ENCODE results near the gene TMEM52. TPM values are rescaled to one million over a fixed set of nuclear protein-coding genes. Genes with fewer than 3 reads are reported as not detected.

The TMEM52 gene
- polyA plus RNA-seq, 1 donor from 2014 or later: 0.89 TPM

DNA sequence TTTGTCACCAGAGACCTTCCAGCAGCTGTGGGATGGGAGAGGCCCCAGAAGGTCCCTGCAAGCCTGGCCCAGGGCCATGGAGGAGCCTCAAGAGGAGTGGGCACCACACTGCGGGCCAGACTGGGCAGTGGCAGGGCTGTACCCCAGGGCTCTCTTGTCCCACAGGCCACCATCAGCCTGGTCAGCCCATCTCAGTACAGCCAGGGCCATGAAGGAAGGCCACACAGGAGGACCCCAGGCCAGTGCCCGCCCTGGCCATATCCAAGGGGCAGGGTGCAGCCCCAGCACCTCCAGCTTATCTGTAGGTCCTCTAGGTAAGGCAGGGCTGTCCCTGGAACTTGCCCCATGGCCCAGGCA, 25.1 kb downstream of the TMEM52 start:
- H3K9me2 ChIP-seq (ENCODE audit: insufficient read depth, low read length): no peaks in the 10 kb centered on the region
- H3K27ac ChIP-seq (ENCODE audit: low read length): no peak overlapping the region
- TF ChIP-seq EZH2 (IDR thresholded peaks at IDR 0.05; ENCODE audit: borderline replicate concordance, insufficient read depth, low read length, poor library complexity, severe bottlenecking) (no peak), EP300 (conservative IDR thresholded peaks at IDR 0.05; ENCODE audit: poor library complexity, severe bottlenecking) (no peak), SMC3 (conservative IDR thresholded peaks at IDR 0.05; ENCODE audit: poor library complexity) (no peak), RAD21 (conservative IDR thresholded peaks at IDR 0.05) (no peak), POLR2AphosphoS5 (IDR thresholded peaks at IDR 0.05) (no peak), MXI1 (conservative IDR thresholded peaks at IDR 0.05; ENCODE audit: poor library complexity, severe bottlenecking) (no peak), TAF1 (IDR thresholded peaks at IDR 0.05; ENCODE audit: low read depth) (no peak)
- TF ChIP-seq, protein P1, sequence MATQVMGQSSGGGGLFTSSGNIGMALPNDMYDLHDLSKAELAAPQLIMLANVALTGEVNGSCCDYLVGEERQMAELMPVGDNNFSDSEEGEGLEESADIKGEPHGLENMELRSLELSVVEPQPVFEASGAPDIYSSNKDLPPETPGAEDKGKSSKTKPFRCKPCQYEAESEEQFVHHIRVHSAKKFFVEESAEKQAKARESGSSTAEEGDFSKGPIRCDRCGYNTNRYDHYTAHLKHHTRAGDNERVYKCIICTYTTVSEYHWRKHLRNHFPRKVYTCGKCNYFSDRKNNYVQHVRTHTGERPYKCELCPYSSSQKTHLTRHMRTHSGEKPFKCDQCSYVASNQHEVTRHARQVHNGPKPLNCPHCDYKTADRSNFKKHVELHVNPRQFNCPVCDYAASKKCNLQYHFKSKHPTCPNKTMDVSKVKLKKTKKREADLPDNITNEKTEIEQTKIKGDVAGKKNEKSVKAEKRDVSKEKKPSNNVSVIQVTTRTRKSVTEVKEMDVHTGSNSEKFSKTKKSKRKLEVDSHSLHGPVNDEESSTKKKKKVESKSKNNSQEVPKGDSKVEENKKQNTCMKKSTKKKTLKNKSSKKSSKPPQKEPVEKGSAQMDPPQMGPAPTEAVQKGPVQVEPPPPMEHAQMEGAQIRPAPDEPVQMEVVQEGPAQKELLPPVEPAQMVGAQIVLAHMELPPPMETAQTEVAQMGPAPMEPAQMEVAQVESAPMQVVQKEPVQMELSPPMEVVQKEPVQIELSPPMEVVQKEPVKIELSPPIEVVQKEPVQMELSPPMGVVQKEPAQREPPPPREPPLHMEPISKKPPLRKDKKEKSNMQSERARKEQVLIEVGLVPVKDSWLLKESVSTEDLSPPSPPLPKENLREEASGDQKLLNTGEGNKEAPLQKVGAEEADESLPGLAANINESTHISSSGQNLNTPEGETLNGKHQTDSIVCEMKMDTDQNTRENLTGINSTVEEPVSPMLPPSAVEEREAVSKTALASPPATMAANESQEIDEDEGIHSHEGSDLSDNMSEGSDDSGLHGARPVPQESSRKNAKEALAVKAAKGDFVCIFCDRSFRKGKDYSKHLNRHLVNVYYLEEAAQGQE (IDR thresholded peaks at IDR 0.05; ENCODE audit: borderline replicate concordance): no peak
- TF ChIP-seq, protein P2, sequence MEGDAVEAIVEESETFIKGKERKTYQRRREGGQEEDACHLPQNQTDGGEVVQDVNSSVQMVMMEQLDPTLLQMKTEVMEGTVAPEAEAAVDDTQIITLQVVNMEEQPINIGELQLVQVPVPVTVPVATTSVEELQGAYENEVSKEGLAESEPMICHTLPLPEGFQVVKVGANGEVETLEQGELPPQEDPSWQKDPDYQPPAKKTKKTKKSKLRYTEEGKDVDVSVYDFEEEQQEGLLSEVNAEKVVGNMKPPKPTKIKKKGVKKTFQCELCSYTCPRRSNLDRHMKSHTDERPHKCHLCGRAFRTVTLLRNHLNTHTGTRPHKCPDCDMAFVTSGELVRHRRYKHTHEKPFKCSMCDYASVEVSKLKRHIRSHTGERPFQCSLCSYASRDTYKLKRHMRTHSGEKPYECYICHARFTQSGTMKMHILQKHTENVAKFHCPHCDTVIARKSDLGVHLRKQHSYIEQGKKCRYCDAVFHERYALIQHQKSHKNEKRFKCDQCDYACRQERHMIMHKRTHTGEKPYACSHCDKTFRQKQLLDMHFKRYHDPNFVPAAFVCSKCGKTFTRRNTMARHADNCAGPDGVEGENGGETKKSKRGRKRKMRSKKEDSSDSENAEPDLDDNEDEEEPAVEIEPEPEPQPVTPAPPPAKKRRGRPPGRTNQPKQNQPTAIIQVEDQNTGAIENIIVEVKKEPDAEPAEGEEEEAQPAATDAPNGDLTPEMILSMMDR (IDR thresholded peaks at IDR 0.05; ENCODE audit: poor library complexity, severe bottlenecking): no peak
- H3K4me2 ChIP-seq (ENCODE audit: low read length): no peak overlapping the region
- H3F3A ChIP-seq (ENCODE audit: insufficient read depth, low read length, poor library complexity, severe bottlenecking): peaks cover 9% of the 10 kb centered on the region
- H3K36me3 ChIP-seq (ENCODE audit: insufficient read depth, low read length): no peaks in the 10 kb centered on the region
- no peak overlapping the region for H3K4me3 ChIP-seq (ENCODE audit: low read length)
- H3K27me3 ChIP-seq (ENCODE audit: insufficient read depth, low read depth, low read length): no peaks in the 10 kb centered on the region
- peaks cover 4% of the 10 kb centered on the region for H4K20me1 ChIP-seq (ENCODE audit: insufficient read depth)
- H3K9me3 ChIP-seq (ENCODE audit: low read length): no peaks in the 10 kb centered on the region
- no peak overlapping the region for H2AFZ ChIP-seq (ENCODE audit: low read depth, low read length)
- H3K9ac ChIP-seq (ENCODE audit: low read length): no peak overlapping the region
- H3K79me2 ChIP-seq (replicated peaks; ENCODE audit: insufficient read depth, low read length): peaks cover 21% of the 10 kb centered on the region

- H3K9me3 ChIP-seq (ENCODE audit: low read length): no peaks in the 10 kb centered on the region
- H3K9me2 ChIP-seq (ENCODE audit: insufficient read depth, low read length): no peaks in the 10 kb centered on the region
- H3K27ac ChIP-seq (ENCODE audit: low read length): no peak overlapping the region
- no peak overlapping the region for H3K4me3 ChIP-seq (ENCODE audit: low read length)
- H2AFZ ChIP-seq (ENCODE audit: low read depth, low read length): no peak overlapping the region
- H3F3A ChIP-seq (ENCODE audit: insufficient read depth, low read length, poor library complexity, severe bottlenecking): peaks cover 11% of the 10 kb centered on the region
- peaks cover 4% of the 10 kb centered on the region for H4K20me1 ChIP-seq (ENCODE audit: insufficient read depth)
- H3K36me3 ChIP-seq (ENCODE audit: insufficient read depth, low read length): no peaks in the 10 kb centered on the region
- no peak for TF ChIP-seq EZH2 (IDR thresholded peaks at IDR 0.05; ENCODE audit: borderline replicate concordance, insufficient read depth, low read length, poor library complexity, severe bottlenecking)
- TF ChIP-seq, protein P2 (IDR thresholded peaks at IDR 0.05; ENCODE audit: poor library complexity, severe bottlenecking): no peak
- TF ChIP-seq SMC3 (conservative IDR thresholded peaks at IDR 0.05; ENCODE audit: poor library complexity): no peak
- TF ChIP-seq MXI1 (conservative IDR thresholded peaks at IDR 0.05; ENCODE audit: poor library complexity, severe bottlenecking): no peak
- no peak for TF ChIP-seq RAD21 (conservative IDR thresholded peaks at IDR 0.05)
- no peaks in the 10 kb centered on the region for H3K27me3 ChIP-seq (ENCODE audit: insufficient read depth, low read depth, low read length)
- peaks cover 26% of the 10 kb centered on the region for H3K79me2 ChIP-seq (replicated peaks; ENCODE audit: insufficient read depth, low read length)
- no peak overlapping the region for H3K9ac ChIP-seq (ENCODE audit: low read length)
- no peak overlapping the region for H3K4me2 ChIP-seq (ENCODE audit: low read length)
Observed at GRCh38 chr1:1893291-1893985, 25.6 kb downstream of the TMEM52 start.
